ENCODE results near the gene CD52.

CD52 gene

GRCh38 chr1:26277261-26277661 lies 40.5 kb upstream of the CD52 start:
- Histone ChIP-seq H3K4me1 (ENCODE audit: control insufficient read depth, insufficient read depth, low read length) (0 out of 2 replicates have a peak, but pooled peaks cover 3% of the 10 kb centered on the region), H3K9me3 (ENCODE audit: control insufficient read depth, insufficient read depth, low read depth, low read length) (no peaks in the 10 kb centered on the region), H3K27ac (ENCODE audit: extremely low read depth, low read depth, low read length) (no peak overlapping the region), H3K36me3 (ENCODE audit: control insufficient read depth in 2 of 2, insufficient read depth in 1 of 2, low read length in 2 of 2) (peaks cover 8 to 68% of the 10 kb centered on the region in 2 experiments; a peak in 1 of 3 replicates), H3K4me3 (ENCODE audit: low read depth, low read length) (no peak overlapping the region)
- no peak for TF ChIP-seq ZBTB7A (tag by site-specific recombination; IDR thresholded peaks at IDR 0.05; ENCODE audit: low read depth)
- no peak for TF ChIP-seq ZNF544 (tag by site-specific recombination; IDR thresholded peaks at IDR 0.05)
- TF ChIP-seq ZNF174 (tag by site-specific recombination; IDR thresholded peaks at IDR 0.05) = no peak
- no peak for TF ChIP-seq ZNF626 (tag by site-specific recombination; IDR thresholded peaks at IDR 0.05)
- no peak for TF ChIP-seq ZNF610 (tag by site-specific recombination; IDR thresholded peaks at IDR 0.05; ENCODE audit: borderline replicate concordance)
- TF ChIP-seq ZNF155 (tag by site-specific recombination; IDR thresholded peaks at IDR 0.05) = no peak
- TF ChIP-seq ZNF292 (tag by site-specific recombination; IDR thresholded peaks at IDR 0.05; ENCODE audit: borderline replicate concordance, low read depth) = no peak
- TF ChIP-seq BCL11B (tag by site-specific recombination; IDR thresholded peaks at IDR 0.05; ENCODE audit: low read depth) = no peak
- no peak for TF ChIP-seq ZNF701 (tag by site-specific recombination; IDR thresholded peaks at IDR 0.05)
- POLR2A ChIA-PET = no interaction called here
- CTCF ChIA-PET = interaction anchor here (0.7 to 5.1 kb wide), 11 partner anchors 8 to 241 kb away, joined by 3 to 50 read pairs (median 6); no protein-coding TSS in a partner anchor

- ChIA-PET POLR2A (no interaction called here), CTCF (interaction anchor here (0.7 to 5.1 kb wide), 9 partner anchors 8 to 242 kb away, joined by 3 to 50 read pairs (median 6); no protein-coding TSS in a partner anchor)
- Histone ChIP-seq H3K4me1 (ENCODE audit: control insufficient read depth, insufficient read depth, low read length) (0 out of 2 replicates have a peak, but pooled peaks cover 3% of the 10 kb centered on the region), H3K27ac (ENCODE audit: extremely low read depth, low read depth, low read length) (no peak overlapping the region), H3K4me3 (ENCODE audit: low read depth, low read length) (no peak overlapping the region), H3K36me3 (ENCODE audit: control insufficient read depth in 2 of 2, insufficient read depth in 1 of 2, low read length in 2 of 2) (peaks cover 6 to 69% of the 10 kb centered on the region in 2 experiments; a peak in 1 of 3 replicates), H3K9me3 (ENCODE audit: control insufficient read depth, insufficient read depth, low read depth, low read length) (no peaks in the 10 kb centered on the region)
- TF ChIP-seq GLIS1 (tag by site-specific recombination; IDR thresholded peaks at IDR 0.05) (no peak), ZNF521 (tag by site-specific recombination; IDR thresholded peaks at IDR 0.05) (no peak), ZBTB6 (tag by site-specific recombination; IDR thresholded peaks at IDR 0.05) (no peak), ZNF214 (tag by site-specific recombination; IDR thresholded peaks at IDR 0.05; ENCODE audit: borderline replicate concordance) (no peak), ZNF23 (tag by site-specific recombination; IDR thresholded peaks at IDR 0.05; ENCODE audit: borderline replicate concordance) (no peak), ZNF645 (tag by site-specific recombination; IDR thresholded peaks at IDR 0.05) (no peak), ZNF623 (tag by site-specific recombination; IDR thresholded peaks at IDR 0.05) (no peak), ZNF354C (tag by site-specific recombination; IDR thresholded peaks at IDR 0.05; ENCODE audit: borderline replicate concordance, low read depth) (no peak), MEIS1 (CRISPR knock-in tag; IDR thresholded peaks at IDR 0.05; ENCODE audit: borderline replicate concordance) (no peak), ZNF560 (tag by site-specific recombination; IDR thresholded peaks at IDR 0.05; ENCODE audit: borderline replicate concordance) (no peak), ZSCAN4 (tag by site-specific recombination; IDR thresholded peaks at IDR 0.05) (no peak), AEBP2 (tag by site-specific recombination; IDR thresholded peaks at IDR 0.05; ENCODE audit: borderline replicate concordance) (no peak), ZNF280D (tag by site-specific recombination; IDR thresholded peaks at IDR 0.05) (no peak), SETDB1 (IDR thresholded peaks at IDR 0.05; ENCODE audit: insufficient read length, low read length) (no peak), KLF1 (tag by site-specific recombination; IDR thresholded peaks at IDR 0.05) (no peak), ZNF658 (tag by site-specific recombination; IDR thresholded peaks at IDR 0.05) (no peak), ZNF416 (tag by site-specific recombination; IDR thresholded peaks at IDR 0.05) (no peak), ZNF501 (tag by site-specific recombination; IDR thresholded peaks at IDR 0.05) (no peak), ZNF223 (tag by site-specific recombination; IDR thresholded peaks at IDR 0.05) (no peak), ZFP3 (tag by site-specific recombination; IDR thresholded peaks at IDR 0.05; ENCODE audit: low read depth) (no peak)
Measured at GRCh38 chr1:26277719-26278118, 40.0 kb upstream of the CD52 start.

Measured in HEK293 (cell line).